Measurements from ENCODE around the gene C1QTNF9. TPM values are rescaled to one million over a fixed set of nuclear protein-coding genes. Genes with fewer than 3 reads are reported as not detected.

The C1QTNF9 gene
- total RNA-seq, 3 donors from 2014 or later, result 0.38 to 0.54 TPM; not detected in 1

GRCh38 chr13:24290280-24290932 lies 19.0 kb upstream of the C1QTNF9 start:
- DNase-seq (no peak), ATAC-seq (no peak)
- Histone ChIP-seq H3K9me3 (no peaks in the 10 kb centered on the region), H3K36me3 (ENCODE audit: low read depth) (peaks cover 30% of the 10 kb centered on the region), H3K4me3 (no peak overlapping the region), H3K4me1 (ENCODE audit: low read depth) (no peaks in the 10 kb centered on the region)
- intact Hi-C loops (cut with DNase I, micrococcal nuclease), result no loop called here
- no peak for TF ChIP-seq CTCF (IDR thresholded peaks at IDR 0.05)

GRCh38 chr13:24292481-24292880 lies 16.9 kb upstream of the C1QTNF9 start:
- intact Hi-C loops (cut with DNase I, micrococcal nuclease), result no loop called here
- no peak for ATAC-seq
- peaks cover 27% of the 10 kb centered on the region for H3K36me3 ChIP-seq (ENCODE audit: low read depth)

GRCh38 chr13:24293746-24294145 lies 15.6 kb upstream of the C1QTNF9 start:
- no peak for TF ChIP-seq CTCF (IDR thresholded peaks at IDR 0.05)
- H3K9me3 ChIP-seq, result no peaks in the 10 kb centered on the region
- H3K4me1 ChIP-seq (ENCODE audit: low read depth), result no peaks in the 10 kb centered on the region
- H3K4me3 ChIP-seq, result no peak overlapping the region
- DNase-seq (no peak), ATAC-seq (no peak)
- intact Hi-C loops (cut with DNase I, micrococcal nuclease), result no loop called here
- peaks cover 22% of the 10 kb centered on the region for H3K36me3 ChIP-seq (ENCODE audit: low read depth)

More at GRCh38 chr13:24292481-24292880, 16.9 kb upstream of the C1QTNF9 start:
- Histone ChIP-seq H3K4me1 (ENCODE audit: low read depth) (no peaks in the 10 kb centered on the region), H3K4me3 (no peak overlapping the region), H3K9me3 (no peaks in the 10 kb centered on the region)
- no peak for TF ChIP-seq CTCF (IDR thresholded peaks at IDR 0.05)
- no peak for DNase-seq

GRCh38 chr13:24299488-24300114 lies 9.8 kb upstream of the C1QTNF9 start:
- intact Hi-C loops (cut with DNase I, micrococcal nuclease), result no loop called here
- ATAC-seq, result no peak
- DNase-seq, result no peak
- no peaks in the 10 kb centered on the region for H3K9me3 ChIP-seq
- no peaks in the 10 kb centered on the region for H3K4me1 ChIP-seq (ENCODE audit: low read depth)
- H3K36me3 ChIP-seq (ENCODE audit: low read depth), result peaks cover 3% of the 10 kb centered on the region
- H3K4me3 ChIP-seq, result no peak overlapping the region
- no peak for TF ChIP-seq CTCF (IDR thresholded peaks at IDR 0.05)

GRCh38 chr13:24301434-24301833 lies 7.9 kb upstream of the C1QTNF9 start:
- no peaks in the 10 kb centered on the region for H3K36me3 ChIP-seq (ENCODE audit: low read depth)
- TF ChIP-seq CTCF (IDR thresholded peaks at IDR 0.05), result no peak
- ATAC-seq (no peak), DNase-seq (no peak)
- H3K4me1 ChIP-seq (ENCODE audit: low read depth), result no peaks in the 10 kb centered on the region
- no peak overlapping the region for H3K4me3 ChIP-seq
- intact Hi-C loops (cut with DNase I, micrococcal nuclease), result no loop called here
- no peaks in the 10 kb centered on the region for H3K9me3 ChIP-seq
